Measurements from ENCODE around the gene KLHL40.

The KLHL40 gene

GRCh38 chr3:42691816-42692666 is 6.7 kb downstream of the KLHL40 start:
- DNase-seq, result no peak

- no peak for DNase-seq
Measured at GRCh38 chr3:42692667-42693529, 7.6 kb downstream of the KLHL40 start.

GRCh38 chr3:42693530-42693930 is 8.2 kb downstream of the KLHL40 start:
- DNase-seq, result no peak

- DNase-seq, result no peak
Measured at GRCh38 chr3:42694366-42694765, 9.0 kb downstream of the KLHL40 start.

- no peak for DNase-seq
Measured at GRCh38 chr3:42696356-42697288, 11.3 kb downstream of the KLHL40 start.

- no peak for DNase-seq
Measured at GRCh38 chr3:42697289-42698051, 12.1 kb downstream of the KLHL40 start.

- no peak for DNase-seq
Measured at GRCh38 chr3:42698216-42698910, 13.0 kb downstream of the KLHL40 start.

GRCh38 chr3:42698911-42699230 is 13.5 kb downstream of the KLHL40 start:
- no peak for DNase-seq

GRCh38 chr3:42699511-42699971 is 14.2 kb downstream of the KLHL40 start:
- no peak for DNase-seq

GRCh38 chr3:42700366-42701288 is 15.3 kb downstream of the KLHL40 start:
- no peak for DNase-seq

- peak in 3 of 4 experiments; percentile 27 to 34 (median 30) for DNase-seq
Measured at GRCh38 chr3:42701371-42702065, 16.2 kb downstream of the KLHL40 start.

GRCh38 chr3:42702066-42702951 is 17.0 kb downstream of the KLHL40 start, which contains the start of gene HHATL:
TSS of gene HHATL (minus strand) at chr3:42702798. CDS start at chr3:42700826, 1,972 bp downstream.
- DNase-seq, result no peak

- no peak for DNase-seq
Measured at GRCh38 chr3:42702982-42703694, 17.8 kb downstream of the KLHL40 start.

GRCh38 chr3:42703695-42704025 is 18.3 kb downstream of the KLHL40 start:
- DNase-seq, result no peak

GRCh38 chr3:42704136-42704841 is 19.0 kb downstream of the KLHL40 start:
- no peak for DNase-seq

- DNase-seq, result no peak
Measured at GRCh38 chr3:42705058-42705767, 19.9 kb downstream of the KLHL40 start.
